GM18511 (cell line): ENCODE data around the gene MLST8.
"Not testable (repeated sequence)": the region's sequence is repeated elsewhere in the genome, so short reads cannot be mapped to it uniquely, and the experiment has no call there.

Experiments
- ATAC-seq: cut with Tn5 transposase; IDR thresholded peaks from one replicate; pipeline ENCODE4 v1.9.1; 2021; ENCODE audit warnings: mild to moderate bottlenecking, moderate library complexity; ENCODE audit not compliant: unreplicated experiment

The MLST8 gene

GRCh38 chr16:2189252-2189893 lies 15.9 kb upstream of the MLST8 start:
- ATAC-seq: no peak

GRCh38 chr16:2190002-2190658 lies 15.1 kb upstream of the MLST8 start:
- ATAC-seq: no peak

GRCh38 chr16:2190659-2191445 lies 14.4 kb upstream of the MLST8 start:
- ATAC-seq: no peak

GRCh38 chr16:2191446-2191706 lies 13.9 kb upstream of the MLST8 start:
- no peak for ATAC-seq

- ATAC-seq: no peak
Measured at GRCh38 chr16:2194166-2194834, 11.0 kb upstream of the MLST8 start.

- ATAC-seq: no peak
Measured at GRCh38 chr16:2194852-2195321, 10.4 kb upstream of the MLST8 start.

- no peak for ATAC-seq
Measured at GRCh38 chr16:2195322-2196161, 9.7 kb upstream of the MLST8 start.

GRCh38 chr16:2196162-2196980 lies 8.9 kb upstream of the MLST8 start, which contains the start of gene CASKIN1:
Gene CASKIN1, minus strand, starts transcription at chr16:2196605. Its CDS starts 173 bp downstream, at chr16:2196432.
- ATAC-seq: no peak

- no peak for ATAC-seq
Measured at GRCh38 chr16:2196981-2197511, 8.2 kb upstream of the MLST8 start.

GRCh38 chr16:2197765-2198164 lies 7.5 kb upstream of the MLST8 start:
- no peak for ATAC-seq

- ATAC-seq: no peak
Measured at GRCh38 chr16:2198283-2198682, 7.0 kb upstream of the MLST8 start.

- no peak for ATAC-seq
Measured at GRCh38 chr16:2199095-2199494, 6.2 kb upstream of the MLST8 start.

GRCh38 chr16:2199621-2200139 lies 5.6 kb upstream of the MLST8 start:
- ATAC-seq: no peak

- no peak for ATAC-seq
Measured at GRCh38 chr16:2200313-2200712, 4.9 kb upstream of the MLST8 start.

- ATAC-seq: not testable (repeated sequence)
Measured at GRCh38 chr16:2203119-2203688, 2.0 kb upstream of the MLST8 start.

GRCh38 chr16:2204416-2205103 lies 694 bp upstream of the MLST8 start:
- no peak for ATAC-seq

GRCh38 chr16:2205967-2206313 lies 686 bp downstream of the MLST8 start:
- ATAC-seq: no peak

GRCh38 chr16:2206420-2206779 lies 1.1 kb downstream of the MLST8 start:
- no peak for ATAC-seq
